Amniotic stem cell (primary cell): ENCODE data around the gene KRT16.
"Not testable (repeated sequence)": the region's sequence is repeated elsewhere in the genome, so short reads cannot be mapped to it uniquely, and the experiment has no call there.

Experiments used
- DNase-seq: peaks from one replicate; lab custom pipeline; 2025; lab: John Stamatoyannopoulos, UW

Gene KRT16

GRCh38 chr17:41614767-41615166 lies 2.2 kb upstream of the KRT16 start:
- DNase-seq, result not testable (repeated sequence)

GRCh38 chr17:41614098-41614497 lies 1.5 kb upstream of the KRT16 start:
- no peak for DNase-seq

- no peak for DNase-seq
These were observed 913 bp upstream of the KRT16 start for GRCh38 chr17:41613277-41614082.

GRCh38 chr17:41610965-41611640 lies 1.5 kb downstream of the KRT16 start:
- no peak for DNase-seq

GRCh38 chr17:41610061-41610517 lies 2.5 kb downstream of the KRT16 start:
- DNase-seq, result not testable (repeated sequence)

- DNase-seq, result not testable (repeated sequence)
These were observed 5.6 kb downstream of the KRT16 start for GRCh38 chr17:41606930-41607329.

GRCh38 chr17:41602524-41602923 lies 10.0 kb downstream of the KRT16 start:
- DNase-seq, result no peak

- DNase-seq, result no peak
These were observed 12.2 kb downstream of the KRT16 start for GRCh38 chr17:41600318-41600717.

GRCh38 chr17:41599680-41600079 lies 12.9 kb downstream of the KRT16 start:
- no peak for DNase-seq

GRCh38 chr17:41595585-41595984 lies 17.0 kb downstream of the KRT16 start:
- DNase-seq, result no peak

GRCh38 chr17:41594363-41594915 lies 18.1 kb downstream of the KRT16 start:
- no peak for DNase-seq

- DNase-seq, result no peak
These were observed 19.1 kb downstream of the KRT16 start for GRCh38 chr17:41593306-41593981.

GRCh38 chr17:41592601-41593305 lies 19.8 kb downstream of the KRT16 start:
- DNase-seq, result no peak

GRCh38 chr17:41589301-41589700 lies 23.3 kb downstream of the KRT16 start:
- DNase-seq, result no peak

- no peak for DNase-seq
These were observed 24.3 kb downstream of the KRT16 start for GRCh38 chr17:41588126-41588810.

GRCh38 chr17:41586863-41587495 lies 25.6 kb downstream of the KRT16 start, which contains the start of gene KRT14:
KRT14 (minus strand) TSS chr17:41586895; CDS start chr17:41586834, 61 bp downstream.
- no peak for DNase-seq

- no peak for DNase-seq
These were observed 27.1 kb downstream of the KRT16 start for GRCh38 chr17:41585301-41586056.

- not testable (repeated sequence) for DNase-seq
These were observed 28.1 kb downstream of the KRT16 start for GRCh38 chr17:41584331-41584927.
